Renal cortex interstitium (tissue), 11 donors: ENCODE results near the gene ACTR10. TPM values are rescaled to one million over a fixed set of nuclear protein-coding genes. Genes with fewer than 3 reads are reported as not detected.
"Not testable (repeated sequence)": the region's sequence is repeated elsewhere in the genome, so short reads cannot be mapped to it uniquely, and the experiment has no call there.

Experiments
- DNase-seq, 11 donors: peaks; one replicate each; pipeline ENCODE4 v3.0.0-alpha.2; 2013; ENCODE audit warnings: low read depth in 9 of 11, low spot score in 4 of 11; ENCODE audit errors: extremely low read depth in 1 of 11
- polyA plus RNA-seq, 3 donors: library from polyadenylated mRNA; unstranded; fragments of 120-200 nt; gene quantifications; one replicate each; pipeline ENCODE4 v1.2.1, GENCODE V29; 2013; ENCODE audit not compliant: insufficient read length in 3 of 3

Gene ACTR10
- polyA plus RNA-seq, 3 donors: 91.5 to 122 (median 100) TPM

- no peak for DNase-seq
Observed at GRCh38 chr14:58196198-58196597, 3.8 kb upstream of the ACTR10 start.

- DNase-seq: no peak
Observed at GRCh38 chr14:58198086-58198485, 1.9 kb upstream of the ACTR10 start.

GRCh38 chr14:58200480-58200841 is 512 bp downstream of the ACTR10 start:
- peak in 1 of 11 donors; percentile 14 for DNase-seq

GRCh38 chr14:58200846-58201245 is 897 bp downstream of the ACTR10 start:
- DNase-seq: peak in 4 of 11 donors; percentile 2 to 7 (median 4)

- no peak for DNase-seq
Observed at GRCh38 chr14:58213176-58213575, 13.2 kb downstream of the ACTR10 start.

- no peak for DNase-seq
Observed at GRCh38 chr14:58215191-58215914, 15.4 kb downstream of the ACTR10 start.

GRCh38 chr14:58216544-58216943 is 16.6 kb downstream of the ACTR10 start:
- no peak for DNase-seq

GRCh38 chr14:58227096-58227819 is 27.3 kb downstream of the ACTR10 start:
- DNase-seq: no peak

- peak in 10 of 11 donors; percentile 2 to 48 (median 38) for DNase-seq
Observed at GRCh38 chr14:58238252-58239243, 38.6 kb downstream of the ACTR10 start.

GRCh38 chr14:58239244-58240195 is 39.6 kb downstream of the ACTR10 start:
- DNase-seq: peak in 10 of 11 donors; percentile 52 to 77 (median 64)

- DNase-seq: peak in 9 of 11 donors; percentile 3 to 48 (median 21)
Observed at GRCh38 chr14:58243790-58244555, 44.0 kb downstream of the ACTR10 start.

- peak; percentile 88 to 98 (median 96) for DNase-seq
Observed at GRCh38 chr14:58244556-58245387, 44.8 kb downstream of the ACTR10 start, which contains the start of gene PSMA3. Gene PSMA3 (plus strand): TSS chr14:58244843. CDS start chr14:58244921, 78 bp downstream.

- no peak for DNase-seq
Observed at GRCh38 chr14:58245562-58245961, 45.6 kb downstream of the ACTR10 start.

GRCh38 chr14:58249611-58250010 is 49.7 kb downstream of the ACTR10 start:
- DNase-seq: no peak

GRCh38 chr14:58258156-58258555 is 58.2 kb downstream of the ACTR10 start:
- DNase-seq: no peak

- not testable (repeated sequence) for DNase-seq
Observed at GRCh38 chr14:58262005-58262404, 62.1 kb downstream of the ACTR10 start.
